ENCODE results near the gene GABRR2.
A peak's percentile ranks its signal among the peaks of the same experiment; 100 is the strongest.

The GABRR2 gene

GRCh38 chr6:89302936-89303335, 12.2 kb downstream of the GABRR2 start:
- TF ChIP-seq CTCF (IDR thresholded peaks at IDR 0.05; ENCODE audit: low read depth, low read length, missing control alignments): no peak
- no peak overlapping the region for H3K4me3 ChIP-seq (ENCODE audit: low read depth, low read length)
- no peak for DNase-seq (ENCODE audit: low read depth)

- no peak for TF ChIP-seq CTCF (IDR thresholded peaks at IDR 0.05; ENCODE audit: low read depth, low read length, missing control alignments)
- DNase-seq (ENCODE audit: low read depth): no peak
- no peak overlapping the region for H3K4me3 ChIP-seq (ENCODE audit: low read depth, low read length)
These were observed 12.8 kb downstream of the GABRR2 start for GRCh38 chr6:89302195-89302770.

- DNase-seq (ENCODE audit: low read depth): no peak
- no peak overlapping the region for H3K4me3 ChIP-seq (ENCODE audit: low read depth, low read length)
- TF ChIP-seq CTCF (IDR thresholded peaks at IDR 0.05; ENCODE audit: low read depth, low read length, missing control alignments): no peak
These were observed 13.4 kb downstream of the GABRR2 start for GRCh38 chr6:89301586-89302194.

GRCh38 chr6:89299466-89299850, 15.6 kb downstream of the GABRR2 start:
- TF ChIP-seq CTCF (IDR thresholded peaks at IDR 0.05; ENCODE audit: low read depth, low read length, missing control alignments): no peak
- H3K4me3 ChIP-seq (ENCODE audit: low read depth, low read length): no peak overlapping the region
- no peak for DNase-seq (ENCODE audit: low read depth)

- H3K4me3 ChIP-seq (ENCODE audit: low read depth, low read length): no peak overlapping the region
- DNase-seq (ENCODE audit: low read depth): peak; percentile 46
- no peak for TF ChIP-seq CTCF (IDR thresholded peaks at IDR 0.05; ENCODE audit: low read depth, low read length, missing control alignments)
These were observed 16.2 kb downstream of the GABRR2 start for GRCh38 chr6:89298680-89299465.

- peak overlapping the region; percentile 32 for H3K4me3 ChIP-seq (ENCODE audit: low read depth, low read length)
- no peak for TF ChIP-seq CTCF (IDR thresholded peaks at IDR 0.05; ENCODE audit: low read depth, low read length, missing control alignments)
- DNase-seq (ENCODE audit: low read depth): peak; percentile 82
These were observed 17.3 kb downstream of the GABRR2 start for GRCh38 chr6:89297695-89298351.
